CD4-positive, alpha-beta T cell treated with Interleukin-6 for 4 hours (primary cell): Measurements from ENCODE around the gene IGF2BP2.
"Not testable (repeated sequence)": the region's sequence is repeated elsewhere in the genome, so short reads cannot be mapped to it uniquely, and the experiment has no call there.

Source experiments
- DNase-seq: peaks from one replicate; pipeline ENCODE4 v3.0.0-alpha.2; 2020; ENCODE audit warnings: mixed read lengths

Gene IGF2BP2

GRCh38 chr3:185708392-185708791 is 116.5 kb downstream of the IGF2BP2 start:
- DNase-seq: no peak

- no peak for DNase-seq
These were observed 119.3 kb downstream of the IGF2BP2 start for GRCh38 chr3:185705498-185705897.

GRCh38 chr3:185702262-185703225 is 122.3 kb downstream of the IGF2BP2 start:
- no peak for DNase-seq

GRCh38 chr3:185701611-185702261 is 123.1 kb downstream of the IGF2BP2 start:
- DNase-seq: no peak

GRCh38 chr3:185699927-185700326 is 124.9 kb downstream of the IGF2BP2 start:
- no peak for DNase-seq

- not testable (repeated sequence) for DNase-seq
These were observed 127.6 kb downstream of the IGF2BP2 start for GRCh38 chr3:185697228-185697627.

- no peak for DNase-seq
These were observed 128.8 kb downstream of the IGF2BP2 start for GRCh38 chr3:185696039-185696438.

- DNase-seq: no peak
These were observed 130.7 kb downstream of the IGF2BP2 start for GRCh38 chr3:185693985-185694653.

GRCh38 chr3:185691622-185692021 is 133.2 kb downstream of the IGF2BP2 start:
- no peak for DNase-seq

GRCh38 chr3:185687271-185687878 is 137.5 kb downstream of the IGF2BP2 start:
- no peak for DNase-seq

GRCh38 chr3:185685231-185686035 is 139.4 kb downstream of the IGF2BP2 start:
- no peak for DNase-seq

- DNase-seq: no peak
These were observed 144.6 kb downstream of the IGF2BP2 start for GRCh38 chr3:185680231-185680630.

- no peak for DNase-seq
These were observed 146.8 kb downstream of the IGF2BP2 start for GRCh38 chr3:185678027-185678426.

GRCh38 chr3:185677146-185677829 is 147.6 kb downstream of the IGF2BP2 start:
- DNase-seq: no peak

GRCh38 chr3:185667574-185667973 is 157.3 kb downstream of the IGF2BP2 start:
- DNase-seq: no peak

- DNase-seq: no peak
These were observed 160.9 kb downstream of the IGF2BP2 start for GRCh38 chr3:185663929-185664328.

GRCh38 chr3:185661772-185662171 is 163.1 kb downstream of the IGF2BP2 start:
- DNase-seq: no peak

- DNase-seq: not testable (repeated sequence)
These were observed 163.5 kb downstream of the IGF2BP2 start for GRCh38 chr3:185661296-185661695.

GRCh38 chr3:185659942-185660921 is 164.6 kb downstream of the IGF2BP2 start:
- DNase-seq: peak; percentile 57

- DNase-seq: no peak
These were observed 165.9 kb downstream of the IGF2BP2 start for GRCh38 chr3:185658943-185659342.
